HEK293T (cell line): Measurements from ENCODE around the gene ADTRP.
A peak's percentile ranks its signal among the peaks of the same experiment; 100 is the strongest.

Experiments used
- CTBP1 ChIP-seq: fragments of 450-650 bp; IDR thresholded peaks from 2 replicates; pipeline ENCODE4 v1.6.1; 2016; ENCODE audit warnings: borderline replicate concordance
- ELF4 ChIP-seq: fragments of 450-650 bp; IDR thresholded peaks from 2 replicates; pipeline ENCODE4 v1.6.1; 2017; ENCODE audit warnings: antibody characterized with exemption
- FOXA1 ChIP-seq: fragments of 450-650 bp; IDR thresholded peaks from 2 replicates; pipeline ENCODE4 v1.6.1; 2016; ENCODE audit warnings: mild to moderate bottlenecking
- FOXK2 ChIP-seq: fragments of 450-650 bp; IDR thresholded peaks from 2 replicates; pipeline ENCODE4 v1.6.1; 2016; ENCODE audit warnings: mild to moderate bottlenecking
- HDGF ChIP-seq: fragments of 450-650 bp; IDR thresholded peaks from 2 replicates; pipeline ENCODE4 v1.6.1; 2017; ENCODE audit warnings: antibody characterized with exemption, borderline replicate concordance
- PKNOX1 ChIP-seq: fragments of 450-650 bp; IDR thresholded peaks from 2 replicates; pipeline ENCODE4 v1.6.1; 2016
- SUZ12 ChIP-seq: fragments of 450-650 bp; IDR thresholded peaks from 2 replicates; pipeline ENCODE4 v1.6.1; 2016; ENCODE audit warnings: mild to moderate bottlenecking

- no peak for TF ChIP-seq FOXK2
- peak; percentile 86 for TF ChIP-seq PKNOX1
- no peak for TF ChIP-seq FOXA1
- TF ChIP-seq ELF4: no peak
- TF ChIP-seq CTBP1: no peak
- TF ChIP-seq SUZ12: no peak
- TF ChIP-seq HDGF: no peak
Measured at GRCh38 chr6:11805259-11806053, 26.9 kb upstream of the ADTRP start.
